GM13976 (cell line): Measurements from ENCODE around the gene LIM2.

Experiments used
- DNase-seq: peaks from one replicate; pipeline ENCODE4 v3.0.0; 2012; ENCODE audit warnings: low spot score
- CTCF ChIP-seq: IDR thresholded peaks from 2 replicates; pipeline ENCODE4 v1.5.1; 2012; ENCODE audit warnings: borderline replicate concordance, mild to moderate bottlenecking; ENCODE audit not compliant: insufficient read depth; ENCODE audit errors: extremely low read depth, missing control alignments, control extremely low read depth
- in situ Hi-C: fragments of 300-500 bp; cut with MboI; formaldehyde crosslinking; loops from one replicate; pipeline ENCODE4 v1.12.0; 2022; ENCODE audit warnings: low sequenced_read_pairs, mixed read lengths, inconsistent platforms; ENCODE audit not compliant: unreplicated experiment

The LIM2 gene

GRCh38 chr19:51331193-51331592 is 56.6 kb downstream of the LIM2 start:
- in situ Hi-C loops = loop anchor here (25.0 kb wide), 1 partner anchor 331 kb away; no protein-coding TSS in a partner anchor
- TF ChIP-seq CTCF = no peak
- DNase-seq = no peak

- in situ Hi-C loops = loop anchor here (25.0 kb wide), 1 partner anchor 332 kb away; no protein-coding TSS in a partner anchor
- TF ChIP-seq CTCF = no peak
- DNase-seq = no peak
Measured at GRCh38 chr19:51330366-51330765, 57.4 kb downstream of the LIM2 start.
